ENCODE measurements around the gene GFRA4.

The GFRA4 gene

GRCh38 chr20:3693376-3693775, 30.2 kb upstream of the GFRA4 start:
- FAIRE-seq: no peak

- FAIRE-seq: no peak
Measured at GRCh38 chr20:3692706-3693294, 29.6 kb upstream of the GFRA4 start.

DNA sequence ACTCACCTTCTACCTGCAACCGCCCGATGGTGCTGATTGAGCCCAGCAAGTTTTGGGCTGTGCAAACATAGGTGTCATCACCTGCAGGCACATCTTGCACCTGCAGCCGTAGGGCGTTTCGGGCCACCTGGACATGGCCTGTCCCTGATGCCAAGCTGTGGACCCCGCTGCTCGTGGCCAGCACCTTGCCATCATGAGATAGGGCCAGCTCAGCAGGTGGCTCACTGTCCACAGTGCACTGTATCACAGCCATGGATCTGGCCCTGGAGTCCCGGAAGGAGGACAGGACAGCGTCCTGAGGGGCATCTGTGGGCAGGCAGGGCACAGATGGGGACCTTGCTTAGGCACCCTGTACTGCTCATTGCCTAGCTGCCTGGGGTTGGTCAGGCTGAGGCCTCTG, 28.7 kb upstream of the GFRA4 start:
- no peak for FAIRE-seq

- no peak for FAIRE-seq
Measured at GRCh38 chr20:3691306-3691705, 28.1 kb upstream of the GFRA4 start.

GRCh38 chr20:3690413-3690812, 27.2 kb upstream of the GFRA4 start:
- no peak for FAIRE-seq

DNA sequence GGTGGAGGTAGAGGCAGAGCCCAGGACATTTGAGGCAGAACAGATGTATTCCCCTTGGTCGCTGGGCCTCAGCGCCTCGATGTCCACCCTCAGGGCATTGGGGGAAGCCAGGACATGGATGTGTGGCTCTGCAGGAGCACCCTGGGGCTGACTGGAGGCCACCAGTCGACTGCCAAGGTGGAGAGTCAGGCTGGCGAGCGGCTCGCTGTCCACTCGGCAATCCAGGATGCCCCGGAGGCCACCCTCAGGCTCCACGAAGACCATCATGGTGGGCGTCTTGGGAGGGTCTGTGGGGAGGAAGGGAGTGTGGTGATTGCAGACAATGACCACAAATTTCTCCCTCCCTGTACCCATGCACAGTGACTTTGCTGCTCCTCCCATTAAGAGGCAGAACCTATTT, 26.8 kb upstream of the GFRA4 start:
- no peak for FAIRE-seq

- no peak for FAIRE-seq
Measured at GRCh38 chr20:3687655-3688054, 24.5 kb upstream of the GFRA4 start.

DNA sequence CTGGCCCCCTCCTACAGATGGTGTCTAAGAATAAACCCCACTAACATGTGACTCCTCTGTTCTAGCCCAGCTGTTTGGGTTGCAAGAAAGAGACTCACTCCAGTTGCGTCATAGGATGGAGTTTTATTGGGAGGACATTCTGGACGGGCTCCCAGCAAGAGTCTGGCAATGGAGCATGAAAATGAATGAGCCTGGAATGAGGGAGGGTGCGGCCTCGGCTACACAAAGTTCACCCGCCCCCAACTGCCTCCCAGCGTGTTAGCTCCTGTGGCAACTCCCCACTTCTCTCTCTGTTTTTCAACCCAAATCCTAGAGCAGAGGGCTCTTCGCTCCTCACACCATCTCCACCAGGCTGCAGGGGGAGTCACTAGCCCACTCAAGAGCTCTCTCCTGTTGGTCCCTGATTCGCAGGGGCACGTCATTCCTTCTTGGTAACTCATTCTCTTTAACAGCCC, 23.7 kb upstream of the GFRA4 start:
- no peak for FAIRE-seq

- FAIRE-seq: no peak
Measured at GRCh38 chr20:3686421-3686820, 23.2 kb upstream of the GFRA4 start.

DNA sequence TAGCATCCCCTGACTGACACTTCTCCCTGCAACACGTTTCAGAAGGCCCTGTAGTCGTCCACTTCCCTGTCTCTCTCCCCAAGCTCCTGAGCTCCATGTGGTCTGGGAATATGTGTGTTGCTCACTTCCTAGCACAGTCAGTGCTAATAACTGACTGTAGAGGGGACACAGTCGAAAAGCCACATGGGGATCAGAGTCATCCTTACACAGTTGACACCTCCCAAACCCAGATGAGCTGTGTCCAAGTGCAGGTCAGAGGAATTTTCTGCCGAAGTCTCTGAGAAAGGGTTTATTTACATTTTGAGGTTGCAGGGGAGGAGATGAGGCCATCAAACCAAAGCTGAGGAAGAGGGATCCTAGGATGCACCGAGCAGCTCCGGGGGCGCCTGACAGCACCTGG, 22.1 kb upstream of the GFRA4 start:
- FAIRE-seq: no peak

- no peak for FAIRE-seq
Measured at GRCh38 chr20:3681931-3682781, 19.0 kb upstream of the GFRA4 start, which contains the start of gene ADAM33. TSS of gene ADAM33 (minus strand) at chr20:3682010. CDS start at chr20:3682004, 6 bp downstream.

- FAIRE-seq: no peak
Measured at GRCh38 chr20:3681352-3681930, 18.2 kb upstream of the GFRA4 start.

- FAIRE-seq: no peak
Measured at GRCh38 chr20:3680701-3681351, 17.6 kb upstream of the GFRA4 start.

DNA sequence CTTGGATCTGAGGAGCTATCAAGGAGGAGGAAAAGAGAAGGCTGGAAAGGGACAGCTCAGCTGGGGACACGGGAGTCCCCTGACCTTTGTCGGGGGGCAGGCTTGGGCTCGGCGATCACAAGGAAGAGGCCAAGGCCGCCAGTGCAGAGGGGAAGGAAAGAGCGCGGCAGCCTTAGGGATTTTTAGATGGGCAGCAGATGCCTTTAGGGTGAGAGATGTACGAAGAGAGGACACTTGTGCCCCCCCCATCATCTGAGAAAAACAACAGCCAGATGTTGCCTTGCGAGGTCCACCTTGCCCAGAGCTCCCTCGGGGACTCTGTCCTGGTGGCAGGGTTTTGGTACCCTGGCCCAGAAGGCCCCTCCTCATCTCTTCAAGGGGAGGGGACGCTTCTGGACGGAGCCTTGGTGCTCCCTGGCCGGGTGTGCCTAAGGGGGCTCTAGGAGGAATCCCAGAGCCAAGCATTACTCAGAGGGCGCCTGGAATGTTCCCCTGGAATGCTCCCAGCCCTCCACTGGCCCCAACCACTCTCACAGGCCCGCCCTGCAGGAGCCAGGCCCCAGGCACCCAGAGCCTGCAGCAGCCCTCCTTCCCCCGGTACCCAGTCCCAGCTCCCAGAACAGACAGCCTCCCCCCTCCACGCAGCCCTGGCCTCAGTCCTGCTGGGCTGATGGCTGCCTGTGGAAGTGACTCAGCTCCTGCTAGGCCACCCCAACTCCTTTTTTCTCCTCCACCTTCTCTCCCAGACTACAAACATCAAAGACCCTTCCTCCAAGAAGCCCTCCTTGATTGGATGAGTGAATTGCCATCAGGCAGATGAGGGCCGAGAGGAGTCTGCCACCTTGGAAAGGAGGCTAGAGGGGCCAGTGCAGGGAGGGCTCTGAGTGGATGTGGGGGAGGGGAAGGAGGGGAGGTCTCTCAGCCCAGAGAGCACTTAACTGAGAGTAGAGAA, 16.8 kb upstream of the GFRA4 start:
- no peak for FAIRE-seq

DNA sequence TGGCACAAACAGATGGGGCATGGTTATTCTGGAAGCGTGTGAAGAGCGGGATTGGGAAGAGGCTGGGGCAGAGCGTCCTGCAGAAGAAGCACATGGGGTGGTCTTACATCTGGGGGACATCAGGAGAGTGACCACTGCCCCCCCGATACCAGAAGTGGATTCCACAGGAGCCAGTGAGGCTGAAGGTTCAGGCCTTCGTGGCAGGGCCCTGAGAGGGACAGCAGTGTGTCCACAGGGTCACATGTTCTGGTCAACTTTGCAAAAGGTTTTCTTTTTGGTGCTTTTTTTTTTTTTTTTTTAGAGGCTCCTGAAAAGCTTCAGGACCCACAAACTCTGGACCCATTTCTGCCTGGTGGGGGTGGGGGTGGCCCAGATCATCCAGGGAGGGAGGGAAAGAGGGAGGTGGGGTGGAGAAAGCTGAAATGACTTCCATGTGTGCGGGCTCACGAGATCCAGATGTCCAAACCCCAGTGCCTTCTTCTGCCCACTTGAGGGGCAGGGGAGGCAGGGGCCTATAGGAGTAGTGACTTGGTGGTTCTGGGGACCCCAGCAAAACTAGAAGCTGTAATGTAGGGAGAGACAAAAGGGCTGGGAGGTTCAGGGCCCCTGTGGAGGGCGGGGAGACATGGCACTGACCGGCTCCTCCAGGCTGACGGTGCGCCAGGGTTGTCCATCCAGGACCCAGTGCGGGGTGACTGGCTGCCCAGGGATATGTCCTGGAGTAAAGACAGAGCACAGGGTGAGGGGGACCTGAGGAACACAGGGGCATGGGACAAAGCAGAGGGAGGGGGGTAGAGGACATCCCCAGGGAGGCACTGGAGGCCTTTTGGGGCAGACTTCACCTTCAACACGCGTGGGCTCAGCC, 15.9 kb upstream of the GFRA4 start:
- no peak for FAIRE-seq

GRCh38 chr20:3678198-3678597, 15.0 kb upstream of the GFRA4 start:
- no peak for FAIRE-seq

GRCh38 chr20:3677733-3678132, 14.5 kb upstream of the GFRA4 start:
- no peak for FAIRE-seq

DNA sequence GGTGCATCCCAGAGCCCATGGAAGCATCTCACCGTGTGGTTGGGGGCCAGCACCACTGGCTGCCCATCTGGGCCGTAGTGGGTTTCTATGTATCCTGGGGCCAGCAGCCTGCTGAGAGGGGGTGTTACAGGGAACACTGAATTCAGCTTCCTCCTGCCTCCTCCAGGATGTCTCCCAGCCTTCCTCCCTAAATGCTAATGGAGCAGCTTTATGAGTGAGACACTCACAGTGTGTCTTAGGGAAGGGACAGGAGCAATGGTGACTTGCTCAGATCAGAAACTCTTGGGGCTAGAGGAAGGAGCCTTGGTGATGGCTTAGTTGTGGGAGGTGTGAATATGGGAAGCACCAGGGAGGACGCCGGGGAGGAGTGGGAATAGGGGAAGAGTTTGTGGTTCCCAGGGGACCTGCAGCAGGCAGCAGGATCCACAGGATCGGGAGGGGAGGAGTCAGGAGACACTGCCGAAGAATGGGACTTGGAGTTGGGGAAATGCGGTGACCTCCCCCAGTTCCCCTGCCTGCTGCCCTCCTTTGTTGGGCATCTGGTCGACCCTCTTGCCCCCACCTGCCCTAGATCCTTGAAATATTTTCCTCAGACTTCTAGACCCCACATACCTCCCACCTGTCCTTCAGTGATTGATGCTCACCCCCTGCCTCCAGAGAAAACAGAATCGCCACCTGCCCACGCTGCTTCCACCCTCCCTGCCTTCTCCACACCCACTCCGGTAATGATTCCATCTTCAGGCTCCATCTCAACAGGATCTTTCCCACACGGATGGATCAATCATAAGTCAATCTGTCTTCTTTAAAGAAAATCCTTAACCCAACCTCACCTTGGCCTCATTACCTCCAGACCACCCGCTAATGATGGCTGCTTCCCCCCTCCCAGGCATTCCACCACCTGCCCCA, 12.0 kb upstream of the GFRA4 start:
- FAIRE-seq: no peak

DNA sequence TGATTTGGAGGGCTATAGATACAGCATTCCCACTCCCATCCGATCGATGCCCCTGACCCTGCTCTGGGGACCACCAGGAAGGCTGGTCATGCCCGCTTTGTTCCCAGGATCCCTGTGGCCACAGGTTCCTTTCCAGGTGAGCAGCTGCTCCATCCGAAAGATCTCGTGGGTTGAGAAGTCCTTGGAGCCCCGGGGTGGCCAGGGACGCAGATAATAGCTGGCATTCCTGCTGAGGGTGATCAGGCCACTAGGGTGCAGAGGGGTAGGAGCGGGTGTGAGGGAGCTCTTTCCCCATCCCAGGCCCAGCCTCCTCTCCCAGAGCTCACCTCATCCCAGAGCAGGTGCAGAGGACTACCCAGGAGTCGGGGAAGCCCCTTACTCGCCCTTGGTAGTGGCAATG, 11.2 kb upstream of the GFRA4 start:
- no peak for FAIRE-seq
